DOHH2 (cell line): ENCODE measurements around the gene PPP2R5B.

ENCODE experiments used
- CTCF ChIP-seq: fragments of 200-600 bp; sonication (generic); IDR thresholded peaks from one replicate; pipeline ENCODE4 v1.5.1; 2014; ENCODE audit warnings: antibody characterized with exemption, mild to moderate bottlenecking, low read depth, low read length; ENCODE audit not compliant: poor library complexity, severe bottlenecking
- EZH2phosphoT487 ChIP-seq: fragments of 200-600 bp; sonication (generic); IDR thresholded peaks from 2 replicates; pipeline ENCODE4 v1.6.1; 2017; ENCODE audit warnings: borderline replicate concordance, mild to moderate bottlenecking, antibody characterized with exemption, low read length, moderate library complexity, mixed read lengths

- TF ChIP-seq CTCF = no peak
- no peak for TF ChIP-seq EZH2phosphoT487
Measured at GRCh38 chr11:64908766-64909165, 15.7 kb upstream of the PPP2R5B start.
